KOPT-K1 (cell line): ENCODE results near the gene CFAP410.
A peak's percentile ranks its signal among the peaks of the same experiment; 100 is the strongest.

Experiments
- H3K27ac ChIP-seq: fragments of 200-600 bp; sonication (generic); 2 replicates; pipeline ENCODE4 v1.5.1; 2016; ENCODE audit warnings: antibody characterized with exemption, mild to moderate bottlenecking, low read depth, low read length; ENCODE audit not compliant: poor library complexity, severe bottlenecking
- H3K36me3 ChIP-seq: fragments of 200-600 bp; sonication (generic); 2 replicates; pipeline ENCODE4 v1.5.1; 2017; ENCODE audit warnings: antibody characterized with exemption, mild to moderate bottlenecking, low read length, moderate library complexity; ENCODE audit not compliant: insufficient read depth
- H3K9me3 ChIP-seq: fragments of 200-600 bp; sonication (generic); 2 replicates; pipeline ENCODE4 v1.5.1; 2017; ENCODE audit warnings: antibody characterized with exemption, low read length, mild to moderate bottlenecking; ENCODE audit not compliant: insufficient read depth, poor library complexity, severe bottlenecking

CFAP410 gene

DNA sequence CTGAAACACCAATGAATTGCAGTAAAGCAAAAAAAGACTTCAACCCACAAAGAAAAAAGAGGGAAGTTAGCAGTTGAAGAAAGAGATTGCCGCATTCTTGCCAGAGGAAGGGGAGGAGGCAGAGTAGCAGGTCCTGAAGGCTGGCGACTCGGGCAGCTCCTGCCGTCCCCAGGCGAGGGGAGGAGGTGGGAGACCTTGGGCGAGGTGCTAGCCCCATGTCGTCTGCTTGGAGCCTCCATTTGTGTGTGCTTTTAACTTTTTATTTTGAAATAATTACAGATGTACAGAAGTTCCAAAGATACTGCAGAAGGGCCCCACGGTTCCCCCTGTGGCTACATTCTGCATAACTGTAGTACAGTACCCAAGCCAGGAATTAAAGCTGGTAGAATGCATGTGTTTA is 21.0 kb upstream of the CFAP410 start:
- Histone ChIP-seq H3K27ac (no peak overlapping the region), H3K36me3 (peaks cover 42% of the 10 kb centered on the region), H3K9me3 (no peaks in the 10 kb centered on the region)

DNA sequence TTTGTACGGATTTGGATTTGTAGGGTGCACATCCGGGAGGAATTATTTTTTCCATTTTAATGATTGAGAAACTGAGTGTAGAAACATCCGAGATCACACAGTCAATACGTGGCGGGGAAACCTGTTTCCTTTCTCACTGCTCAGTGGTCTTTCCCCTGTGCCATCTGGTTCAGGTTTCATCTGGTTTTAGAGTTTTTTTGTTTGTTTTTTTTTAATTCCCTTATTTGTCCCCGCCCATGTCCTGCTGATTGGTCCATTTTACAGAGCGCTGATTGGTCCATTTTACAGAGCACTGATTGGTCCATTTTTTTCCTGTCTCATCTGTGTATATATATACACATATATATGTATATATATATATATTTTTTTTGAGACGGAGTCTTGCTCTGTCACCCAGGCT is 20.2 kb upstream of the CFAP410 start:
- H3K27ac ChIP-seq = no peak overlapping the region
- H3K36me3 ChIP-seq = peaks cover 34% of the 10 kb centered on the region
- H3K9me3 ChIP-seq = no peaks in the 10 kb centered on the region

DNA sequence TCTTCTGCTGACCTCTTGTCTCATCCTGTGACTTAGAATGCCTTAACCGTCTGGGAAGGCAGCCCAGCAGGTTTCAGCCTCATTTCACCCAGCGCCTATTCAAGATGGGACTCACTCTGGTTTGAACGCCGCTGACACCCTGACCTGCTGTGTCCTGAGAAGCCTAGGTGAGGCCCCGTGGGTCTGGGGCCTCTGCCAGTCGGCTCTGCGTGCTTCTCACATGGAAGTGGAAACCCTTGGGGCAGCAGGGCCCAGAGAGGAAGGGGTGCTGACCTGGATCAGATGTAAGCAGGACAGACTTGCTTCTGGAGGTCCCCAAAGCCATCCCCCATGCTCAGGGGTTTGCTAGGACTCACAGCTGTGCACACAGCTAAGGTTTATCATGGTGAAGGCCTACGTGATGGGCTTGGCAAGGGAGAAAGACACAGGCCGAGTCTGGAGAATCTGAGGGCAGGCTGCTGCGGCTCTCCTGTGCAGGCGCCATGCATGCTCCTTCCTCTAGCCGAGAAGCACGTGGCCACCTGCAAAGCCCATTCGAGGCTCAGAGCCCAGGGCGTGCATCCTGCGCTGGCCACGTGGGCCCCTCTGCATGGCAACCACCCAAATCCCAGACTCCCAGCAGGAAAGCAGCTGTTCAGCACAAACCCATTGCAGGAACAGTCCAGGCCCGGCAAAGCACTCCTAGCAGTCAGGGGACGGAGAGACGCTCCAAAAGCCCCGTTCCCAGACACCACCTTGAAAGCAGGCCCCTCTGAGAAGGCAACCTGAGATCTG is 18.1 kb upstream of the CFAP410 start:
- Histone ChIP-seq H3K27ac (no peak overlapping the region), H3K9me3 (no peaks in the 10 kb centered on the region), H3K36me3 (peaks cover 28% of the 10 kb centered on the region)

- no peak overlapping the region for H3K27ac ChIP-seq
- H3K36me3 ChIP-seq = peaks cover 28% of the 10 kb centered on the region
- H3K9me3 ChIP-seq = no peaks in the 10 kb centered on the region
Measured at GRCh38 chr21:44356636-44357035, 17.4 kb upstream of the CFAP410 start.

DNA sequence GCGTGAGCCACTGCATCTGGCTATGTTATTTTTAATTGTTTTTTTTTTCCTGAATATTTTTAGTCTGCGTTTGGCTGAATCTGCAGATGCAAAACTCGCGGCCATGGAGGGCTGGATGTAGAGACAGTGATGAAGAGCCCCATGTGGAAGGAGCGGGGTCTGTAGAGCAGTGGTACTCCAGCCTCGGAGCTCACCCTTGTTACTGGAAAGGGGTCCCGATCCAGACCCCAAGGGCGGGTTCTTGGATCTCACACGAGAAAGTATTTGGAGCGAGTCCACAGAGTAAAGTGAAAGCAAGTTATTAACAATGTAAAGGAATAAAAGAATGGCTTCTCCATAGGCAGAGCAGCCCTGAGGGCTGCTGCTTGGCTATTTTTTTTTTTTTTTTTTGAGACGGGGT is 17.0 kb upstream of the CFAP410 start:
- H3K36me3 ChIP-seq = peaks cover 28% of the 10 kb centered on the region
- H3K27ac ChIP-seq = no peak overlapping the region
- no peaks in the 10 kb centered on the region for H3K9me3 ChIP-seq

DNA sequence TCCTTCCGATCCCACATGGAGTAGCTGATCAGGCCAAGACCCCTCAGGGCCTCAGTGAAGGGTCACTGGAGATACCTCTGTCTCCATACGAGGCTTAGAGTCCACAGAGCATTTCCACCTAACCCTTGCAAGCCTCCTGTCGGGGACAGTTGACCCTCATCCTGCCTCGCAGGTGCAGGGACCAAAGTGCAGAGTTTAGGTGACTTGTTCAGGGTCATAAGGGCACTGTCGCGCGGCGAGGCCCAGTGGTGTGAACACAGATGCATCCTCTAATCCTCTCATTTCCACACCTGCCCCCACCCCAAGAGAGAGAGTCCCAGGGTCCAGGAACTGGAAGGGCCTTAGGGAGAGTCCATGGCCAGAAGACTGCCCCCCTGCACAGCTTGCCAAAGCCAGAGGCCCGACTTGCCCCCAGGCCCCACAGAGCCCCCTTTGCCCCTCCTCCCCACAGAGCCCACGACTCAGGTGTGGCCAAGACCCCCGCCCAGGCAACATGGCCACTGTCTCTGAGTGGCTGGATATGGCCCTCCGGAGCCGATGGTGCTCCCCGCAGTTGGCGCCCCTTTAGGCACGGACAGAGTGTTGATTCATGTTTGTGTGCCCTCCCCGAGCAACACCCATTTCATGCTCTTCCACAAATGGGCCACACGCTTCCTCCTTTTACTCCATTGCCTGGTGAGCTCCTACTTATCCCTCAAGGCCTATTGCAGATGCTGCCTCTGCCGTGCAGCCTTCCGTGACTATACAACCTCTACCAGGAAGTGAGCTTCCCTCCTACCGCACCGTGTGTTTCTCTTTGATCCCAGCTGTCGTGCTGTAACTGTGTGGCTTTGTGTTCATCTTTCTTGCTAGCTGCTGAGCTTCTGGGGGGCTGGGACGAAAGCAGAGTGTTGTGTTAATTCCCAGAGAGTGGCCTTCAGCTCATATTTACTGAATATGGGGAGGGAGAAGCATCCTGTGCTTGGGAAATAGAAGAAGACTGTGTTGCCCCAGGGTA is 15.9 kb upstream of the CFAP410 start:
- H3K27ac ChIP-seq = peak overlapping the region; percentile 93

DNA sequence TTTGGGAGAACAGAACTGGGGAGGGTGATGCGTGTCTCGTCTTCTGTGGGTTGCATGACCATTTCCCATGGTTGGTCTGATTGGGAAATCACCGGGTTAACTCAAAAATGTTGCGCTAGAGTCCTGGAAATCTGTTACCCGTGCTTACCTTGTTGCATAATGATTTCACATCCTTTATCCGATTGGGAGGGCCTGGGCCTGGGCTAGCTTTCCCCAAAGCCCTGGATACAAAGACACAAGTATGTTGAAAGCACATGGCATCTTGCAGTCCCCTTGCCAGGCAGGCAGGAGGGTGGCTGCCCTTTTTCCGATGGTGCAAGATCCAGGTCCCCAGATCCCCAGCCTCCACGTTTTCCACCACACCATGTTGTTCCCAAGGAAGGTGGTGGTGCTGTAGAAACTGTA is 14.8 kb upstream of the CFAP410 start:
- peaks cover 28% of the 10 kb centered on the region for H3K36me3 ChIP-seq
- peak overlapping the region; percentile 93 for H3K27ac ChIP-seq
- no peaks in the 10 kb centered on the region for H3K9me3 ChIP-seq

More for the DNA sequence above, 15.9 kb upstream of the CFAP410 start:
- Histone ChIP-seq H3K36me3 (peaks cover 28% of the 10 kb centered on the region), H3K9me3 (no peaks in the 10 kb centered on the region)

DNA sequence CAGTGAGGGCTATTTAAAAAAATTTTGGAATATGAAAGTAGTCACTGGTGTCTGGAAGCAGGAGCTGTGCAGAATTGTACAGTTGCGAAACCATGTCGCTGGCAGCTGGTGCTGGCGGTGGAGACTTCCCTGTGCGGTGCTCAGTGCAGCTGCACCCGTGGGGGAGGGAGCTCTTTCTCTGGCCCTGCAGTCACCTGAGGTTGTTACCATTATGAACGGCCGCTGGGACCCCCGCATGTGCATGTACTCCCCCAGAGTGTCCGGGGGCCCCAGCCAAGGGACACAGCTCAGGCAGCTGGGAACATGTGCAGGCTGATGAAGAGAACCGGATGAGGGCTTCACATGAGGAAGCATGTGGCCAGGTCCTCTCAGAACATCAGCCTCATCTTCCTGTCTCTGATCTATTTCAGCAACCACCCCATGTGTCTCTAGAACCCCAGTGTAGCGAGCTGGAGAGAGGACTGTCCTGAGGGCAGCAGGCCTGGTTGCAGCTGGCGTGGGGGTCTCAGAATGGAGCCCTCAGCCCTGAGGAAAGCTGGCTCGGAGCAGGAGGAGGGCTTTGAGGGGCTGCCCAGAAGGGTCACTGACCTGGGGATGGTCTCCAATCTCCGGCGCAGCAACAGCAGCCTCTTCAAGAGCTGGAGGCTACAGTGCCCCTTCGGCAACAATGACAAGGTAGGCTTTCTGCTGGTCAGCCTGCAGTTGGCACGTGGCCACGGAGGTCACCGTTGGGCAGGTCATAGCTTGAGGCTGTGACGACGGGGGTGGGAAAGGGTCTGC is 14.2 kb upstream of the CFAP410 start, which contains the start of gene TRPM2:
TRPM2 (plus strand) TSS at position 431 of the 780 bp plus-strand sequence; CDS start at position 511, 80 bp downstream.
- Histone ChIP-seq H3K36me3 (peaks cover 24% of the 10 kb centered on the region), H3K27ac (peak within 1 kb of the TSS; percentile 93), H3K9me3 (no peaks in the 10 kb centered on the region)

- H3K9me3 ChIP-seq = no peaks in the 10 kb centered on the region
- peak overlapping the region; percentile 93 for H3K27ac ChIP-seq
- peaks cover 13% of the 10 kb centered on the region for H3K36me3 ChIP-seq
Measured at GRCh38 chr21:44352253-44352860, 13.2 kb upstream of the CFAP410 start.

GRCh38 chr21:44351535-44352252 is 12.5 kb upstream of the CFAP410 start:
- Histone ChIP-seq H3K27ac (peak overlapping the region; percentile 41), H3K9me3 (no peaks in the 10 kb centered on the region), H3K36me3 (peaks cover 7% of the 10 kb centered on the region; the same call in 1 of the 2 replicates)

DNA sequence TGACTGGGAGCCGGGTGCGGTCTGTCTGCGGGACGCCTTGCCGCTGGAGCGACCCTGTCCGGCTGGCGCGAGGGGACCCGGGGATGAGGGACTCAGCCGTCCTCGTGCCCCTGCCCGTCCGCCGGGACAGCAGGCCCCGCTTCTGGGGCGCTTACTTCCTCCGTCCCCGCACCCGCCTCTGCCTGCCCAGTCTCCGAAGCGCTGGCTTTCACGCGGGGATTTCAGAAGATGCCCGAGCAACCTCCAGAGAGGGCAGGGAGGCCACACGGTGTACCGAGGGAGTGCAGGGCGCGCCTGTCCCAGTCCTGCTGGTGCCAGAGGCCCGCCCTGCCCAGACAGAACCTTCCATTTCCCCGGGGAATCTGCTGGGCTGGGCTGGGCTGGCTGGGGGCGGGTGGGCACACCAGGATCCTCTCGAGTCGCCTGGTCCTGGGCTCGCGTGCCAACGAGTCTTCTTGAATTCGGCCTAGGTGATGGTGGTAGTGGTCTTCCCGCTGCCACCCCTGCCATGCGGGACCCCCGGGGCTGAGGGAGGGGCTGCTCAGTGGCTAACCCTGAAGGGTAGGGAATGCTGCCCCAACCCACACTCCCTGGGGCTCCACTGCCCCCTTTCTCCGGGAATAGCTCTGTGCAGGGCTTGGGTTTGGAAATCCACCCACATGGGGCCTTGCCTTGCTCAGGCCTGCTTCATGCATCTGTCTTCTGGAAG is 11.7 kb upstream of the CFAP410 start:
- Histone ChIP-seq H3K36me3 (no peaks in the 10 kb centered on the region), H3K27ac (peak overlapping the region; percentile 41)

DNA sequence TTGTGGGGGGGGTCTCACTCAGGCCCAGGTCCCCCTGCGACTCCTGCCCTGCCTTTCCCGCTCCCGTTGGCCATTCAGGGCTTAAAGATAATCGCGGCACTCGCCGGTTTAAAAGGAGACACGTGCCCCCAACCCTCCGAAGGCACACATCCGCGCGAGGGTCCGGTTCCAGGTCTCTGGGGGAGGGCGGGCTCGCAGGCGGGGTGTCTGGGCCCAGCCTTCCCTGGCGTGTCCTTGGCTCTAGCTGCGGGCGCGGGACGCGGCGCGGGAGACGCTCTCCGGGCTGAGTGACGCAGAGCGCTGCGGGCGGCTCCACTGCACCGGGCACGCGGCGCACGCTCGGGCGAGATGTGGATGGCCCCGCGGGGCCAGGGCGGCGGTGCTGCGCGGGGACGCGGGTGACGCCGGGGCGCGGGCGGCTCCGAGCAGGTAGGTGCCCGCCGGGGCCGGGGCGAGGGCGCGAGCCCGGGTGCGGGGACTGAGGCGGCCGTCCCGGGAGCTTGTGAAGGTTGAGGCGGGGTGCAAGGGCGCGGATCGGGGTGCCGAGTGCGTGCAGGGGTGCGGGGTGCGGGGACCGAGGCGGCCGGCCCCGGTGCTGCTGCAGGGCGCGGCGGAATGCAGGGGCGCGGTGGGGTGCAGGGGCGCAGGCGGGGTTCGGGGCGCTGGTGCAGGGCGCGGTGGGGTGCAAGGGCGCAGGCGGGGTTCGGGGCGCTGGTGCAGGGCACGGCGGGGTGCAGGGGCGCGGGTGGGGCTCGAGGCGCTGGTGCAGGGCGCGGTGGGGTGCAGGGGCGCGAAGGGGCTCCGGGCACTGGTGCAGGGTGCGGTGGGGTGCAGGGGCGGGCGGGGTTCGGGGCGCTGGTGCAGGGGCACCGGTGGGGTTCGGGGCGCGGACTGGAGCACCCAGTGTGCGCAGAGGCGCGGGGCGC is 10.9 kb upstream of the CFAP410 start:
- no peaks in the 10 kb centered on the region for H3K36me3 ChIP-seq
- no peaks in the 10 kb centered on the region for H3K9me3 ChIP-seq

More for the DNA sequence above, 11.7 kb upstream of the CFAP410 start:
- H3K9me3 ChIP-seq = no peaks in the 10 kb centered on the region

More for the DNA sequence above, 10.9 kb upstream of the CFAP410 start:
- H3K27ac ChIP-seq = no peak overlapping the region
